Osteoblast (primary cell): ENCODE data around the gene ZNF398. TPM values are rescaled to one million over a fixed set of nuclear protein-coding genes. Genes with fewer than 3 reads are reported as not detected.

Experiments used
- DNase-seq: peaks from one replicate; pipeline ENCODE4 v3.0.0; 2011; ENCODE audit warnings: low spot score, mixed read lengths; ENCODE audit not compliant: insufficient read length; ENCODE audit errors: missing footprints
- H2AFZ ChIP-seq: 2 replicates; pipeline ENCODE4 v1.6.0; 2011; ENCODE audit warnings: mild to moderate bottlenecking, low read length
- H3K27ac ChIP-seq: 2 replicates; pipeline ENCODE4 v1.5.1; 2011; ENCODE audit warnings: mild to moderate bottlenecking, low read depth, low read length, moderate library complexity
- H3K27me3 ChIP-seq: 2 replicates; pipeline ENCODE4 v1.6.0; 2012; ENCODE audit warnings: mild to moderate bottlenecking, control low read depth, inconsistent platforms, low read length, moderate library complexity; ENCODE audit not compliant: insufficient read depth
- H3K36me3 ChIP-seq: 2 replicates; pipeline ENCODE4 v1.5.1; 2011; ENCODE audit warnings: mild to moderate bottlenecking, low read length, control low read depth, moderate library complexity; ENCODE audit not compliant: insufficient read depth
- H3K4me1 ChIP-seq: 2 replicates; pipeline ENCODE4 v1.5.1; 2011; ENCODE audit warnings: mild to moderate bottlenecking, low read length, control low read depth, moderate library complexity; ENCODE audit not compliant: insufficient read depth
- H3K4me2 ChIP-seq: 2 replicates; pipeline ENCODE4 v1.6.0; 2011; ENCODE audit warnings: mild to moderate bottlenecking, low read length; ENCODE audit not compliant: insufficient read depth
- H3K4me3 ChIP-seq: fragments of 200-600 bp; sonication (generic); 3 replicates; pipeline ENCODE4 v1.5.1; 2012; ENCODE audit warnings: mild to moderate bottlenecking, low read length, inconsistent platforms; ENCODE audit not compliant: insufficient read depth
- H3K79me2 ChIP-seq: 2 replicates; pipeline ENCODE4 v1.6.0; 2012; ENCODE audit warnings: mild to moderate bottlenecking, low read length, control low read depth, inconsistent platforms; ENCODE audit not compliant: insufficient read depth
- H3K9me3 ChIP-seq: 2 replicates; pipeline ENCODE4 v1.5.1; 2011; ENCODE audit warnings: low read depth, low read length, control low read depth
- H4K20me1 ChIP-seq: 2 replicates; pipeline ENCODE4 v1.6.0; 2012; ENCODE audit warnings: mild to moderate bottlenecking, low read length, control low read depth; ENCODE audit not compliant: insufficient read depth
- total RNA-seq: library from RNA; depleted of rRNA; stranded (reverse); fragments of >200 nt; gene quantifications from 2 replicates; pipeline ENCODE4 v1.2.3, GENCODE V29; 2012
- TF ChIP-seq, protein P1 (sequence below): IDR thresholded peaks from 2 replicates; pipeline ENCODE4 v1.5.1; 2011; ENCODE audit warnings: mild to moderate bottlenecking, low read depth, low read length, moderate library complexity; ENCODE audit errors: extremely low read depth

The ZNF398 gene
- total RNA-seq, 1 donor = 15.9 TPM

DNA sequence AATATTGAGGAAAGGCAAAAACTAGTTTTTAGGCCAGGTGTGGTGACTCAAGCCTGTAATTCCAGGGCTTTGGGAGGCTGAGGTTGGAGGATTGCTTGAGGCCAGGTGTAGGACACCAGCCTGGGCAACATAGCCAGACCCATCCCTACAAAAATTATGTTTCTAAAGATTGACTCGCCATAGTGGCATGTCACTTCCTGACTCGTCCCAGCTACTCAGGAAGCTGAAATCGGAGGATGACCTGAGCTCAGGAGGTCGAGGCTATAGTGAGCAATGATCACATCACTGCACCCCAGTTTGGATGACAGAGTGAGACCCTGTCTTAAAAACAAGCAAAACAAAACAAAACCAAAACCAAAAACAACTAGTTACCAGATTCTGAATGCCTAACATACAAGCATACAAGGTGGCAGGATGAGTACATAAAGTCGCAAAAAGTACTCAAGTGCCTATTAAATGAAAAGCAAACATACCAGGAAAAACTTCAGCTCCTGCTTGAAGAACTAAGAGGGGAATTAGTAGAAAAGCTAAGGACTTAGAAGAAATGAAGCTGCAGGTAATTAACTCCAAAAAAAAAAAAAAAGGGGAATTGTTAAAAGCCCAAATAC lies 14.1 kb downstream of the ZNF398 start:
- H3K27ac ChIP-seq = peak overlapping the region; percentile 7
- H3K4me2 ChIP-seq = peak overlapping the region; percentile 2
- no peaks in the 10 kb centered on the region for H3K9me3 ChIP-seq
- H4K20me1 ChIP-seq = peaks cover 4% of the 10 kb centered on the region
- peaks cover 26% of the 10 kb centered on the region for H3K36me3 ChIP-seq
- no peak overlapping the region for H3K4me3 ChIP-seq
- H2AFZ ChIP-seq = no peak overlapping the region
- H3K79me2 ChIP-seq = peaks cover 33% of the 10 kb centered on the region
- H3K27me3 ChIP-seq = no peaks in the 10 kb centered on the region
- H3K4me1 ChIP-seq = peaks cover 8% of the 10 kb centered on the region
- TF ChIP-seq, protein P1, sequence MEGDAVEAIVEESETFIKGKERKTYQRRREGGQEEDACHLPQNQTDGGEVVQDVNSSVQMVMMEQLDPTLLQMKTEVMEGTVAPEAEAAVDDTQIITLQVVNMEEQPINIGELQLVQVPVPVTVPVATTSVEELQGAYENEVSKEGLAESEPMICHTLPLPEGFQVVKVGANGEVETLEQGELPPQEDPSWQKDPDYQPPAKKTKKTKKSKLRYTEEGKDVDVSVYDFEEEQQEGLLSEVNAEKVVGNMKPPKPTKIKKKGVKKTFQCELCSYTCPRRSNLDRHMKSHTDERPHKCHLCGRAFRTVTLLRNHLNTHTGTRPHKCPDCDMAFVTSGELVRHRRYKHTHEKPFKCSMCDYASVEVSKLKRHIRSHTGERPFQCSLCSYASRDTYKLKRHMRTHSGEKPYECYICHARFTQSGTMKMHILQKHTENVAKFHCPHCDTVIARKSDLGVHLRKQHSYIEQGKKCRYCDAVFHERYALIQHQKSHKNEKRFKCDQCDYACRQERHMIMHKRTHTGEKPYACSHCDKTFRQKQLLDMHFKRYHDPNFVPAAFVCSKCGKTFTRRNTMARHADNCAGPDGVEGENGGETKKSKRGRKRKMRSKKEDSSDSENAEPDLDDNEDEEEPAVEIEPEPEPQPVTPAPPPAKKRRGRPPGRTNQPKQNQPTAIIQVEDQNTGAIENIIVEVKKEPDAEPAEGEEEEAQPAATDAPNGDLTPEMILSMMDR = no peak
- no peak for DNase-seq

DNA sequence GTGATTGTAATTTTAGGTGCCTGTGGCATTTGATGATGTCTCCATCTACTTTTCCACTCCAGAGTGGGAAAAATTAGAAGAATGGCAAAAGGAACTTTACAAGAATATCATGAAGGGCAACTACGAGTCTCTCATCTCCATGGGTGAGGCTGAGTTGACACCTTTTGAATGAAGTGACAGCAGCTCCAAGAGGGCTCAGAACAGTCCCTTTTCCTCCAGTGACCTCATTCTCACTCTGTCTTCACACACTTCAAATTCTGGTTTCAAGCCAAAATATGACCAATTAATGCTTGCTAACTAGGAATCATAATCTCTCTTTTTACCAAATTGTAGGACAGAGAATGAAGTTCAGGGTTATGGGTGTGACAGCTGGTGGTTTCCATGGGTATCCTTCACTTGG lies 18.9 kb downstream of the ZNF398 start:
- DNase-seq = no peak
- no peaks in the 10 kb centered on the region for H3K9me3 ChIP-seq
- TF ChIP-seq, protein P1 = no peak
- H4K20me1 ChIP-seq = peaks cover 3% of the 10 kb centered on the region
- H3K27me3 ChIP-seq = no peaks in the 10 kb centered on the region
- H2AFZ ChIP-seq = no peak overlapping the region
- no peak overlapping the region for H3K27ac ChIP-seq
- H3K4me1 ChIP-seq = peaks cover 4% of the 10 kb centered on the region
- H3K36me3 ChIP-seq = peaks cover 66% of the 10 kb centered on the region
- H3K4me3 ChIP-seq = no peak overlapping the region
- H3K4me2 ChIP-seq = no peak overlapping the region
- peaks cover 12% of the 10 kb centered on the region for H3K79me2 ChIP-seq

DNA sequence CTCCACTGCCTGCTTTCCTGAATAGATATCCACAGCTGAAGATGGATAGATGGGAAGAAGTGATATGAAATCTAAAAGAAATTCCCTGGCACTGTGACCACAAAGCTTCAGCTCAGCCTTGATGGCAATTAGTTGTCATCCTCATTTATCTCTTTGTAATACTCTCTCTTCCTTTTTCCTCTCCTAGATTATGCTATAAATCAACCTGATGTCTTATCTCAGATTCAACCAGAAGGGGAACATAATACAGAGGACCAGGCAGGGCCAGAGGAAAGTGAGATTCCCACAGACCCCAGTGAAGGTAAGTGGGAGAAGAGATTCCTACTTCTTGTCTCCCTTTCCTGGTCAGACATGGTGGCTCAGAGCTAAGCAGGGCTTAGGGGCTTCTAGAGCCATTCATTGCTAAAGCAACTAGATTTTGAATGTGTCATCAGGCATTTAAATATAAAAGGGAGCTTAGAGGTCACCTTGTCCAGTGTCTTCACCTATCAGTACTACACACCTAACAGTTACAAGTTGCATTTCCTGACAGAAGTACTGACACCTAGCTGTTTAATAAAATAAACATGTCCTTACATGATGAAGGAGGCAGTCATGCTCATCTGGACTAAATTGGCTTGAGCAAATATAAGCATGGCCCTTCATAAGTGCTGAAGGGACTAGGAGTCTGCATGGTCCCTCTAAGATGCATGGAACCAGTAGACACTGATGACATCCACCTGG lies 19.5 kb downstream of the ZNF398 start:
- H3K27ac ChIP-seq = no peak overlapping the region
- H3K4me2 ChIP-seq = no peak overlapping the region
- H3K9me3 ChIP-seq = no peaks in the 10 kb centered on the region
- DNase-seq = no peak
- H3K36me3 ChIP-seq = peaks cover 69% of the 10 kb centered on the region
- TF ChIP-seq, protein P1 = no peak
- no peaks in the 10 kb centered on the region for H4K20me1 ChIP-seq
- peaks cover 7% of the 10 kb centered on the region for H3K79me2 ChIP-seq
- no peaks in the 10 kb centered on the region for H3K27me3 ChIP-seq
- H3K4me3 ChIP-seq = no peak overlapping the region
- no peak overlapping the region for H2AFZ ChIP-seq
- no peaks in the 10 kb centered on the region for H3K4me1 ChIP-seq

DNA sequence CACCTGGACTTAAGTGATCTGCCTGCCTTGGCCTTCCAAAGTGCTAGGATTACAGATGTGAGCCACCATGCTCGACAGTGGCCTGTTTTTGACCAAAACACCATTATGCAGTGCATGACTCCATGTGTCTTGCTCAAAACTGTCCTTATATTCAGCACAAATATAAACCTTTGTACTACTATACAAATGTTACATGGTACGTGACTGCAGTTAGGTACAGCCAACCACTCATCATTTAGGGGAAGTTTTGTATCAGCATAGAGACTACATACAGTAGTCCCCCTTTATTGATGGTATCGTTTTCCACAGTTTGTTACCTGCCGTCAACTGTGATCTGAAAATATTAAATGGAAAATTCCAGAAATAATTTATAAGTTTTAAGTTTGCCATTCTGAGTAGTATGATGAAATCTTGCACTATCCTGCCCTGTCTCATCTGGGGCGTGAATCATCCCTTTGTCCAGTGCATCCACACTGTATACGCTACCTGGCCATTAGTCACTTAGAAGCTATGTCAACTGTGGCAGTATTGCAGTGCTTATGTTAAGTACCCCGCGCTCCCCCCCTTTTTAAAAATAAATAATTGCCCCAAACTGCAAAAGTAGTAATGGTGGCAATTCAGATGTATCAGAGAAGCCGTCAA lies 24.8 kb downstream of the ZNF398 start:
- peaks cover 3% of the 10 kb centered on the region for H3K79me2 ChIP-seq
- peak; percentile 45 for DNase-seq
- TF ChIP-seq, protein P1 = no peak
- H2AFZ ChIP-seq = no peak overlapping the region
- H3K9me3 ChIP-seq = no peaks in the 10 kb centered on the region
- peaks cover 70% of the 10 kb centered on the region for H3K36me3 ChIP-seq
- no peak overlapping the region for H3K27ac ChIP-seq
- H4K20me1 ChIP-seq = no peaks in the 10 kb centered on the region
- H3K4me1 ChIP-seq = no peaks in the 10 kb centered on the region
- no peak overlapping the region for H3K4me3 ChIP-seq
- no peaks in the 10 kb centered on the region for H3K27me3 ChIP-seq
- no peak overlapping the region for H3K4me2 ChIP-seq
